NB4 (cell line): ENCODE measurements around the gene PILRA.
"Not testable (repeated sequence)": the region's sequence is repeated elsewhere in the genome, so short reads cannot be mapped to it uniquely, and the experiment has no call there.

Experiments used
- CTCF ChIP-seq: IDR thresholded peaks from one replicate; pipeline ENCODE4 v1.5.1; 2012; ENCODE audit warnings: low read depth, low read length
- MAX ChIP-seq: IDR thresholded peaks from 2 replicates; pipeline ENCODE4 v1.6.1; 2011; ENCODE audit warnings: low read depth, low read length
- POLR2A ChIP-seq: IDR thresholded peaks from 2 replicates; pipeline ENCODE4 v1.6.1; 2011; ENCODE audit warnings: mild to moderate bottlenecking; ENCODE audit not compliant: insufficient read length; ENCODE audit errors: extremely low read depth

- TF ChIP-seq MAX, CTCF, POLR2A: not testable (repeated sequence)
These were observed 46.4 kb upstream of the PILRA start for GRCh38 chr7:100326914-100327313.
